HepG2 (cell line): ENCODE results near the gene SDC1. TPM values are rescaled to one million over a fixed set of nuclear protein-coding genes. Genes with fewer than 3 reads are reported as not detected.

Experiments used
- EEA1 ChIP-seq: sonication (generic); formaldehyde crosslinking; IDR thresholded peaks from 2 replicates; pipeline ENCODE4 v1.5.1; 2020; ENCODE audit warnings: mild to moderate bottlenecking, missing genetic modification reagents, borderline replicate concordance
- ETV5 ChIP-seq: IDR thresholded peaks from 2 replicates; pipeline ENCODE4 v1.6.1; 2018; ENCODE audit warnings: missing biosample characterization, missing genetic modification reagents, inconsistent platforms, borderline replicate concordance
- MTA1 ChIP-seq: sonication (generic); formaldehyde crosslinking; IDR thresholded peaks from 2 replicates; pipeline ENCODE4 v1.4.0; 2020; ENCODE audit warnings: missing genetic modification reagents, mild to moderate bottlenecking, borderline replicate concordance
- PHF21A ChIP-seq: sonication (generic); formaldehyde crosslinking; IDR thresholded peaks from 2 replicates; pipeline ENCODE4 v1.5.0; 2020; ENCODE audit warnings: mild to moderate bottlenecking, missing genetic modification reagents
- RCOR2 ChIP-seq: IDR thresholded peaks from 2 replicates; pipeline ENCODE4 v1.6.1; 2016; ENCODE audit warnings: missing biosample characterization, missing genetic modification reagents
- SOX5 ChIP-seq: IDR thresholded peaks from 2 replicates; pipeline ENCODE4 v1.6.1; 2016; ENCODE audit warnings: borderline replicate concordance
- ZNF496 ChIP-seq: sonication (generic); formaldehyde crosslinking; IDR thresholded peaks from 2 replicates; pipeline ENCODE4 v1.8.1; 2023; ENCODE audit warnings: mild to moderate bottlenecking, moderate library complexity, missing genetic modification reagents; ENCODE audit not compliant: insufficient replicate concordance
- polyA plus RNA-seq, 8 experiments: library from polyadenylated mRNA; depleted of rRNA in 3 of 8; stranded (reverse) in 7 of 8; unstranded in 1 of 8; fragments of >200 nt; fragmentation: Illumina TruSeq in 4 of 8; extraction: Trizol in 4 of 8; gene quantifications; 2 replicates each; pipeline versions ENCODE4 v1.2.1 to v1.2.3, GENCODE V29; 2011 to 2016; ENCODE audit warnings: low read depth in 4 of 8, missing spikeins in 1 of 8, mixed read lengths in 1 of 8; ENCODE audit not compliant: insufficient read depth in 1 of 8
- total RNA-seq, 5 experiments: library from RNA; depleted of rRNA; stranded (reverse); fragments of >200 nt; fragmentation: Illumina TruSeq; extraction: Trizol; gene quantifications; 2 replicates each; pipeline ENCODE4 v1.2.3, GENCODE V29; 2016; ENCODE audit warnings: low read depth in 1 of 5
- TF ChIP-seq, protein P1 (sequence below), 2 experiments: fragments of 450-650 bp in 1 of 2; sonication (generic) in 1 of 2; formaldehyde crosslinking in 1 of 2; IDR thresholded peaks; 2 replicates each; pipeline versions ENCODE4 v1.6.1 to v1.8.0; 2016 to 2022; ENCODE audit warnings: antibody characterized with exemption in 1 of 2, mild to moderate bottlenecking in 1 of 2, missing genetic modification reagents in 1 of 2
- TF ChIP-seq, protein P2 (sequence below): sonication (generic); formaldehyde crosslinking; IDR thresholded peaks from 2 replicates; pipeline ENCODE4 v1.4.0; 2020; ENCODE audit warnings: missing genetic modification reagents
- TF ChIP-seq, protein P3 (sequence below): IDR thresholded peaks from 2 replicates; pipeline ENCODE4 v1.6.1; 2016; ENCODE audit warnings: missing compliant biosample characterization, missing genetic modification reagents, borderline replicate concordance
- TF ChIP-seq, protein P4 (sequence below): sonication (generic); formaldehyde crosslinking; IDR thresholded peaks from 2 replicates; pipeline ENCODE4 v1.8.1; 2023; ENCODE audit warnings: mild to moderate bottlenecking, inconsistent platforms, moderate library complexity, missing genetic modification reagents, borderline replicate concordance
- TF ChIP-seq, protein P5 (sequence below), 2 experiments: sonication (generic) in 1 of 2; formaldehyde crosslinking in 1 of 2; IDR thresholded peaks; 2 replicates each; pipeline versions ENCODE4 v1.5.1 to v1.6.1; 2011 to 2020; ENCODE audit warnings: borderline replicate concordance in 1 of 2, low read depth in 1 of 2, low read length in 1 of 2, mild to moderate bottlenecking in 1 of 2, missing genetic modification reagents in 1 of 2, moderate library complexity in 1 of 2

Gene SDC1
- total and polyA plus RNA-seq, 2 of the 13 experiments (the other 11 are each of a cell fraction or from before 2014, with no cell fraction given), result 108 to 119 TPM

DNA sequence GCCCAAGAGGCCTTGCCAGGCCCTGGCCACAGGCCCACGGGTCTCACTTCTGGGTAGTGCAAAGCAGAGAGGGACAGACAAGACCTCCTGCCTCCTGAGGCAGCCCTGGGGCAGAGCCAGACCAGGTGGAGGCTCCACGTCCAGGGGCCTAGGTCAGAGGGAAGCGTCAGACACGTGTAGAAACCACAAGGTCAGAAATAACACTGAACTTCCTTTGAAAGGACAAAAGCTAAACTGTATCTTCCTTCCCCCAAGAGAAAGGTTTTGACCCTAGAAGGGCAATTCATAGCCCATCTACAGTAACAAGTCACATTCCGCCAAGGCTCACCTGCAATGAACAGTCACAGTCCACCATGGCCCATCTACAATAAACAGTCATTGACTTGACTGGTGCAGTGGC is 17.9 kb downstream of the SDC1 start (continued):
- TF ChIP-seq, protein P1, sequence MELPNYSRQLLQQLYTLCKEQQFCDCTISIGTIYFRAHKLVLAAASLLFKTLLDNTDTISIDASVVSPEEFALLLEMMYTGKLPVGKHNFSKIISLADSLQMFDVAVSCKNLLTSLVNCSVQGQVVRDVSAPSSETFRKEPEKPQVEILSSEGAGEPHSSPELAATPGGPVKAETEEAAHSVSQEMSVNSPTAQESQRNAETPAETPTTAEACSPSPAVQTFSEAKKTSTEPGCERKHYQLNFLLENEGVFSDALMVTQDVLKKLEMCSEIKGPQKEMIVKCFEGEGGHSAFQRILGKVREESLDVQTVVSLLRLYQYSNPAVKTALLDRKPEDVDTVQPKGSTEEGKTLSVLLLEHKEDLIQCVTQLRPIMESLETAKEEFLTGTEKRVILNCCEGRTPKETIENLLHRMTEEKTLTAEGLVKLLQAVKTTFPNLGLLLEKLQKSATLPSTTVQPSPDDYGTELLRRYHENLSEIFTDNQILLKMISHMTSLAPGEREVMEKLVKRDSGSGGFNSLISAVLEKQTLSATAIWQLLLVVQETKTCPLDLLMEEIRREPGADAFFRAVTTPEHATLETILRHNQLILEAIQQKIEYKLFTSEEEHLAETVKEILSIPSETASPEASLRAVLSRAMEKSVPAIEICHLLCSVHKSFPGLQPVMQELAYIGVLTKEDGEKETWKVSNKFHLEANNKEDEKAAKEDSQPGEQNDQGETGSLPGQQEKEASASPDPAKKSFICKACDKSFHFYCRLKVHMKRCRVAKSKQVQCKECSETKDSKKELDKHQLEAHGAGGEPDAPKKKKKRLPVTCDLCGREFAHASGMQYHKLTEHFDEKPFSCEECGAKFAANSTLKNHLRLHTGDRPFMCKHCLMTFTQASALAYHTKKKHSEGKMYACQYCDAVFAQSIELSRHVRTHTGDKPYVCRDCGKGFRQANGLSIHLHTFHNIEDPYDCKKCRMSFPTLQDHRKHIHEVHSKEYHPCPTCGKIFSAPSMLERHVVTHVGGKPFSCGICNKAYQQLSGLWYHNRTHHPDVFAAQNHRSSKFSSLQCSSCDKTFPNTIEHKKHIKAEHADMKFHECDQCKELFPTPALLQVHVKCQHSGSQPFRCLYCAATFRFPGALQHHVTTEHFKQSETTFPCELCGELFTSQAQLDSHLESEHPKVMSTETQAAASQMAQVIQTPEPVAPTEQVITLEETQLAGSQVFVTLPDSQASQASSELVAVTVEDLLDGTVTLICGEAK (IDR thresholded peaks at IDR 0.05), result no peak
- TF ChIP-seq, protein P1 (CRISPR knock-in tag; IDR thresholded peaks at IDR 0.05), result 0 out of 2 replicates have a peak, but pooled peaks have one; percentile 1
- TF ChIP-seq, protein P2, sequence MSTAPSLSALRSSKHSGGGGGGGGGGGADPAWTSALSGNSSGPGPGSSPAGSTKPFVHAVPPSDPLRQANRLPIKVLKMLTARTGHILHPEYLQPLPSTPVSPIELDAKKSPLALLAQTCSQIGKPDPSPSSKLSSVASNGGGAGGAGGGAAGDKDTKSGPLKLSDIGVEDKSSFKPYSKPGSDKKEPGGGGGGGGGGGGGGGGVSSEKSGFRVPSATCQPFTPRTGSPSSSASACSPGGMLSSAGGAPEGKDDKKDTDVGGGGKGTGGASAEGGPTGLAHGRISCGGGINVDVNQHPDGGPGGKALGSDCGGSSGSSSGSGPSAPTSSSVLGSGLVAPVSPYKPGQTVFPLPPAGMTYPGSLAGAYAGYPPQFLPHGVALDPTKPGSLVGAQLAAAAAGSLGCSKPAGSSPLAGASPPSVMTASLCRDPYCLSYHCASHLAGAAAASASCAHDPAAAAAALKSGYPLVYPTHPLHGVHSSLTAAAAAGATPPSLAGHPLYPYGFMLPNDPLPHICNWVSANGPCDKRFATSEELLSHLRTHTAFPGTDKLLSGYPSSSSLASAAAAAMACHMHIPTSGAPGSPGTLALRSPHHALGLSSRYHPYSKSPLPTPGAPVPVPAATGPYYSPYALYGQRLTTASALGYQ, result 0 out of 2 replicates have a peak, but pooled peaks have one; percentile 21
- TF ChIP-seq RCOR2 (CRISPR knock-in tag) (no peak), ZNF496 (CRISPR knock-in tag) (no peak), EEA1 (CRISPR knock-in tag) (no peak), ETV5 (CRISPR knock-in tag) (no peak), PHF21A (CRISPR knock-in tag) (no peak), SOX5 (CRISPR knock-in tag) (peak; percentile 40; the same call in 1 of the 2 replicates), MTA1 (CRISPR knock-in tag) (no peak)
- TF ChIP-seq, protein P3, sequence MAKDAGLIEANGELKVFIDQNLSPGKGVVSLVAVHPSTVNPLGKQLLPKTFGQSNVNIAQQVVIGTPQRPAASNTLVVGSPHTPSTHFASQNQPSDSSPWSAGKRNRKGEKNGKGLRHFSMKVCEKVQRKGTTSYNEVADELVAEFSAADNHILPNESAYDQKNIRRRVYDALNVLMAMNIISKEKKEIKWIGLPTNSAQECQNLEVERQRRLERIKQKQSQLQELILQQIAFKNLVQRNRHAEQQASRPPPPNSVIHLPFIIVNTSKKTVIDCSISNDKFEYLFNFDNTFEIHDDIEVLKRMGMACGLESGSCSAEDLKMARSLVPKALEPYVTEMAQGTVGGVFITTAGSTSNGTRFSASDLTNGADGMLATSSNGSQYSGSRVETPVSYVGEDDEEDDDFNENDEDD (CRISPR knock-in tag), result 0 out of 2 replicates have a peak, but pooled peaks have one; percentile 15
- TF ChIP-seq, protein P4, sequence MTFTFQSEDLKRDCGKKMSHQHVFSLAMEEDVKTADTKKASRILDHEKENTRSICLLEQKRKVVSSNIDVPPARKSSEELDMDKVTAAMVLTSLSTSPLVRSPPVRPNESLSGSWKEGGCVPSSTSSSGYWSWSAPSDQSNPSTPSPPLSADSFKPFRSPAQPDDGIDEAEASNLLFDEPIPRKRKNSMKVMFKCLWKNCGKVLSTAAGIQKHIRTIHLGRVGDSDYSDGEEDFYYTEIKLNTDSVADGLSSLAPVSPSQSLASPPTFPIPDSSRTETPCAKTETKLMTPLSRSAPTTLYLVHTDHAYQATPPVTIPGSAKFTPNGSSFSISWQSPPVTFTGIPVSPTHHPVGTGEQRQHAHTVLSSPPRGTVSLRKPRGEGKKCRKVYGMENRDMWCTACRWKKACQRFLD (CRISPR knock-in tag), result no peak
- TF ChIP-seq, protein P5, sequence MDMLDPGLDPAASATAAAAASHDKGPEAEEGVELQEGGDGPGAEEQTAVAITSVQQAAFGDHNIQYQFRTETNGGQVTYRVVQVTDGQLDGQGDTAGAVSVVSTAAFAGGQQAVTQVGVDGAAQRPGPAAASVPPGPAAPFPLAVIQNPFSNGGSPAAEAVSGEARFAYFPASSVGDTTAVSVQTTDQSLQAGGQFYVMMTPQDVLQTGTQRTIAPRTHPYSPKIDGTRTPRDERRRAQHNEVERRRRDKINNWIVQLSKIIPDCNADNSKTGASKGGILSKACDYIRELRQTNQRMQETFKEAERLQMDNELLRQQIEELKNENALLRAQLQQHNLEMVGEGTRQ (IDR thresholded peaks at IDR 0.05; ENCODE audit: low read depth, low read length), result no peak
- TF ChIP-seq, protein P5 (CRISPR knock-in tag; IDR thresholded peaks at IDR 0.05; ENCODE audit: borderline replicate concordance), result no peak
